HG03565 (cell line): Measurements from ENCODE around the gene TWF2.

Experiments used
- ATAC-seq: cut with Tn5 transposase; IDR thresholded peaks from one replicate; pipeline ENCODE4 v1.9.1; 2021; ENCODE audit warnings: mild to moderate bottlenecking, moderate library complexity; ENCODE audit not compliant: unreplicated experiment

Gene TWF2

DNA sequence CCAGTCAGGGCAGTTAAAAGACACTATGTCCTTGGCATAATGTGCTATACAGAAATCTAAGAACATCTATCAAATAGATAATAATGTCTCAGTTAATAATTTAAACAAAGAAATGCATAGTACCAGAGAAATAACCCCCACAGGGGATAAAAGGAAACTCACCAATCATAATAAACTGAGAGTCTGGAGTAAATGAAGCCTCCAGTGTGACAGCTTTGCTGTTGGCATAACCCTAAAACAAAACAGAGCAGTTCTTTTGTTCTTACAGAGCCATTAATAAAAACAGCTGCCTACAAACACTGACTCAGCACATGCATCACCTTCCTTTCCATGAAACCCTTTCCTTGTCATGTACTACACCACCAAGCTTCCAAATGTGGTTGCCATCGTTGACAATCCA is 20.1 kb upstream of the TWF2 start:
- no peak for ATAC-seq

DNA sequence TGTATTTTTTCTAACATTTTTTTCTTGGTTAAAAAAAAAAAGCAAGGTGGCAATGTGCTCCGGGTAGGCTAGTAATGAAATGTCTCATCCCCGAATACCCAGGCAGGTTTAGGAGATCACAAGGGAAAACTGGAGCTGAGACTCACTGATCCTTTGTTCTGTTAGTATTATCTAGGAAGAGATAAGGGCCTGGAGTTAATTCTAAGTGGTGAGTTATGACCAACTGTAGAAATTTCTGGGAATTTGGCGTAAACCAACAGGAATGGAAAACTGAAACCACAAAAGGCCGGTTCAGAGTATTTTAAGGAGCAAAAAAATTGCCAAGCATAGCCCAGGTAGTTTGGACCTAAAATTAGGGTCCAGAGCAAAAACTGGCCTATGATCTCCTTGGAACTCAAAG is 19.0 kb upstream of the TWF2 start:
- no peak for ATAC-seq

DNA sequence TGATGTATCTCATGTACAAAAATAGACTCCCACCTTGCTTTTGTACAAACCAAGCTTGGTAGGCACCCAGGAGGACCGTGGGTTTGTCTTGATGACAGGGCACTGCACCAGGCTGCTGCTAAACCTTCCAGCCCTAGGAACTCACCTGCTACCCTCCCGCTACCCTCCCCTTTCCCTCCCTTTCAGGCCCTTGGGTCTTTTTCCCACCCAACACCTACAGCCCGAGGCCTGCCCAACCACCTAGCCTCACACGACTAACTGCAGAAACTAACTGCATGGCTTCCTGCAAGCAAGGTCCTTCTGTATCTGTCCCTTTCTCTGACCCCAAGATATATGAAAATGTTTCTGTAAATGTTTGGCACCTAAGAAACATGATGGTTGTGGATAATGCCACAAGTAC is 17.7 kb upstream of the TWF2 start:
- ATAC-seq: no peak

DNA sequence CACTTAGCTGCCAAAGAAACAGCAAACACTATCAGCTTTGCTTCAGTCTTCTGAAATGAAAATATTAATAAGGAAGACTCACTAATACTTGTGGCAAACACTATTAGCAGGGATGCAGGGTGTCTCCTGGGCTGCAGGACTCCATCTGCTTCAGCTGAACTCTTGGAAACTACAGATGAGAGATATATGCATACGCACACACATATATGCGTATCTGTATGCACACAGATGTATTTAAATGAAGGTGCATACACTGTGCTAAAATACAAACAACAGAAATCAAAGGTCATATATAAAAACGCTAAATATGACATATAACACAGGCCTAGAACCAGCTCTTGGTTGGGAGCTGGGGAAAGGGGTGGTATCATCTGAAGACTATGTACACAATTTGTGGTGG is 17.2 kb upstream of the TWF2 start:
- ATAC-seq: no peak

DNA sequence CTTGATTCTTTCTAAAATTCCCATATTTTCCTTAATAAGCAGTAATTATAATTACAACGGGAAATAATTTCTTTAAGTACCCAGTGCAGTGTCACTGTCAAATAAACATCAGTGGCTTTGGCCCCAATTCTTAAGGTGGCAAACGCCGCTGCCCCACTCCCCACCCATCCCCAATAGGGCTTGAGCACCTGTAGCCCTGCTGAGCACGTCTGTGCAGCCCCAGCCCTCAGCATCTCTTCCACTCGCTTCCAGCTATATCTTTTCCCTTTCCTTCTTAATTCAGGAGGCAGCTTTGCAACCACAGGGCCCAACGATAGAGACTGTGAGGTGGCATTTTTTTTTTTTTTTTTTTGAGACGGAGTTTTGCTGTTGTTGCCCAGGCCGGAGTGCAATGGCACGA is 15.7 kb upstream of the TWF2 start:
- no peak for ATAC-seq

DNA sequence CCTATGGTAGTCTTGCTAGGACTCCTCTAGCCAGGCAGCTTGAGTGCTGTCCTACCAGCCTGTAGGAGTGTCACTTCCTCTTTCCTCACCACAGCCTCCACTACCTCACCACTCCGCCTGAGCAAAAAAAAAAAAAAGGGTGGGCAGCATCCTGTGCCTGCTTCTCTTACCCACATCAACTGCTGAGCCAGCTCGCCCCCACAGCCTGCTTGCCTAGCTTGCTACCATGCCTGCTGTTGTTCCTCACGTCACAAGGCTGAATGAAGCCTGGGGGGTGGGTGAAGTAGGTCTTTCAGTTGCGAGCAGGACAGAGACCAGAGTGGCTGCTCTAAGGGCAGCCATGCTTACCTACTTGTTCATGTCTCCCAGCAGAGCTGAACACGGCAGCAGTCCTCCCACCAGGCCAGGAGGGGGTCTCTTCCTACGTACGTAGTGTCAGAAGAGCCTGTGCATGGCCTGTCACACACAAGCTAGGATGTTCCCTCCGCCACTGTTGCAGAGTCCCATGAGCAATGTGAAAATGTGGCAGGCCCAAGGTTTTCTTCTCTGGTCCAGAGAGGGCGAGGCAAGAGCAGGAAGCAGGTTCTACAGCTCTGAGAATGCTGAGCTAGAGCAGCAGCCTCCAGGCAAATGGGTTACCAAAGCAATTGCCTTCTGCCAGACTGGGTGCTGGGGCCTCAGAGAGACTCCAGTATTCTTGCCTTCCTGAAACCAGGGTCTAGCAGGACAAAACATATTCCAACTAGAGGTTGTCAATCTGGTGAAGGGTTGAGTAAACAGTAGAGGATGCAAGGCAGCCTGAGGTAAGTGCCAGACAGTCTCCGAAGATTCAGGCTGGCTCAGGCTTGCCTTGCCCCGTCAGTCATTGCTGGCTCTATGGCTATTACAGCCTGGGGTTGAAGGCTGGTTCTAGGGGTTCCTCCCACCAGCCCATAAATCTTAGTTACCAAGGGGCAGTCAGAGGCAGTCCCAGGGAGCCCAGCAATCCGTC is 14.7 kb upstream of the TWF2 start:
- ATAC-seq: peak; percentile 68

DNA sequence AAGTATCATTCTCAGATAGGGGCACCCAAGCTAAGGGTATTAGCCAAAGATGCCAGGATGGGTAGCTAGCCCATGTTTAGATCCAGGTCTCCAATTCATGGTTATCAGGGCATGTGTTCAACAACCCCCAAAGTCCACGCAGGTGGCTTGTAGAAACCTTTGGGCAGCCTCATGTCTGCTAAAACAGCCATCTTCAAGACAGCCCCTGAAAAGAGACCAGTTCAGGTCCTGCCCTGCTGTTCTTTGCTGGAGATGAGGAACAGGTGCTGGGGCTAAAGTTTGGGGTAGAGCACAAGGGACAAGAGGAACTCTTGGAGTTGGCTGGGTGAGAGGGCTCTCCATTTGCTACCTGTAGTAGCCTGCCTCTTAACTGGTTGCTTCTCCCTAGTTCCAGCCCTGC is 11.2 kb upstream of the TWF2 start:
- no peak for ATAC-seq

DNA sequence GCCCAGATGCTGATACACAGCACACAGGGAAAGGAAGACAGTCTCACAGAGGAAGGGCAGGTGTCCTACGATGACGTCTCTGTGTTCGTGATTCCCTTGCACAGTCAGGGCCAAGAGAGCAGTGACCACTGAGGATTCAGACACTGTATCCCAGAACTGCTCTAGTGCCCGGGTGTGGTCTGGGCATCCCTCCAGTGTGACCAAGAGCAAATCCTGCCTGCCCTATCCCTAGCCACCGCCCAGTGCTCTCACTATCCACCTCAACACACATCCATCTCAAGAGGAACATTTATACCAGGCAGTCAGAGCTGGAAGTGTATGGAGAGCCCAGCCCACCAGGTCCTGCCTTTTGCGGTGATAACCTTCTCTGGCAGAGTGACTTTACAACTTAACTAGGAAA is 10.7 kb upstream of the TWF2 start:
- no peak for ATAC-seq

DNA sequence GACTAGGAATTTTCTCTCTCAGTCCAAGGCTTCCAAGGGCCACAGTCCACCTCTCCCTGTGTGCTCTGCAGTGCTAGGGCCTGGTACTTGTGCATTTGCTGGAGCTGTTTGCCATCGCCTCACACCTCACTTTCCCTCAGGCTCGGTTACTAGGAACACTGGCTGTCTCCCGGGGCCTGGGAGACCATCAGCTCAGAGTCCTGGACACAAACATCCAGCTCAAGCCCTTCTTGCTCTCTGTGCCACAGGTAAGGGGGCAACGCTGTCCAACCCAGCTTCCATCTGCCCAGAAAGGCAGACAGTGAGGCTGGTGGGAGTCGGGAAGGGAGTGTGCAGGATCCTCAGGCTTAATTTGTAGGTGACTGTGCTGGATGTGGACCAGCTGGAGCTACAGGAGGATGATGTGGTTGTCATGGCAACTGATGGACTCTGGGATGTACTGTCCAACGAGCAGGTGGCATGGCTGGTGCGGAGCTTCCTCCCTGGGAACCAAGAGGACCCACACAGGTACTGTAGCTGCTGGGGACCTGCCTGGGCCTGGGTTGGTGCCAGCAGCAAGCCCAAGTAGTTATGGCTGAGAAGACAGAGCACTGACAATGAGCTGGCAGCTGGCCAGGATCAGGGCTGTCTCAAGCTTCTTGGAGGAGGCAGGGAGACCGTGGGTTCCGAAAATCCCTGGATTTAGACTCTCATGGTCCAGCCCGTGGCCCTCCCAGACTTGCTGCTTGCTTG is 10.0 kb upstream of the TWF2 start:
- ATAC-seq: no peak

DNA sequence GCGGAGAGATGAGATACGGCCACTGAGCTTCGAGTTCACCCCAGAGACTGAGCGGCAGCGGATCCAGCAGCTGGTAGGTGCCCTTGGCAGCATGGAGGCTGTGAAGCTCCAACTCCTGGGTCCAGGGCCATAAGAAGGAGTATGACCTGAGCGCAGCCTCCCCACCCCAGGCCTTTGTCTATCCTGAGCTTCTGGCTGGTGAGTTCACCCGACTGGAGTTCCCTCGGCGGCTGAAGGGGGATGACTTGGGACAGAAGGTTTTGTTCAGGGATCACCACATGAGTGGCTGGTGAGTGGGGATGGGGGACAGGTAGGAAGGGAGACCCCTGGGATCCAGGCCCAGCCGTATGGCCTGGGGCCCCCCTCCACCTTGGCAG is 9.2 kb upstream of the TWF2 start:
- ATAC-seq: no peak

DNA sequence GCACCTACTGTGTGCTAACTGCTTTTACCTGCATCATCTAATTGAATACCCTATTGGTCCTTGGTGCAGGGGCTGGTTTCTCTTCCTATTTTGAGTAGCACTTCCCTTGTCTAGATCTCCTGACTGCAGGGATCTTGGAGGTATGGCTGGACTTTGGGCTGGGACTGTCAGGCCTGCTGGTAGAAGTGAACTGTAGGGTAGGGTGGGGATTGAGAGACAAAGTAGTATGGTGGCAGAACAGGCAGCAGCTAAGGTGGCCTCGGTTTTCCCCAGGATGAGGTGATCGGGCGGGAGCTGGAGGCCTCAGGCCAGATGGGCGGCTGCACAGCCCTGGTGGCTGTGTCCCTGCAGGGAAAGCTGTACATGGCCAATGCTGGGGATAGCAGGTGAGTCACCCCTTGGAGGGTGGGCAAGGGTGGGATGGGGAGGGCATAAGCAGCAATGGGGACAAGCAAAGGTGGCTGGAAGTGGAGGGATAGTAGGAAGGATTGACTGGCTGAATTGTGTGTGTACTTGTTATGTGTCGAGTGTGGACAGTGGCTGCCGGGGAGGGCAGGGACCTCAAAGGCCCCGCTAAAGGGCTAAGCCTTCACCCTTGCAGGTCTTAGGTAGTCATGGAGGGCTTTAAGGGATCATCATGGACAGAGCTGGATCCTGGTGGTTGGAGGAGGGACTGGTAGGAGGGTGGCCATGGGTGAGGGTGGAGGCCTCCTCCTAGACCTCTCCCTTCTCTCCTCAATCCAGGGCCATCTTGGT is 8.6 kb upstream of the TWF2 start:
- no peak for ATAC-seq

DNA sequence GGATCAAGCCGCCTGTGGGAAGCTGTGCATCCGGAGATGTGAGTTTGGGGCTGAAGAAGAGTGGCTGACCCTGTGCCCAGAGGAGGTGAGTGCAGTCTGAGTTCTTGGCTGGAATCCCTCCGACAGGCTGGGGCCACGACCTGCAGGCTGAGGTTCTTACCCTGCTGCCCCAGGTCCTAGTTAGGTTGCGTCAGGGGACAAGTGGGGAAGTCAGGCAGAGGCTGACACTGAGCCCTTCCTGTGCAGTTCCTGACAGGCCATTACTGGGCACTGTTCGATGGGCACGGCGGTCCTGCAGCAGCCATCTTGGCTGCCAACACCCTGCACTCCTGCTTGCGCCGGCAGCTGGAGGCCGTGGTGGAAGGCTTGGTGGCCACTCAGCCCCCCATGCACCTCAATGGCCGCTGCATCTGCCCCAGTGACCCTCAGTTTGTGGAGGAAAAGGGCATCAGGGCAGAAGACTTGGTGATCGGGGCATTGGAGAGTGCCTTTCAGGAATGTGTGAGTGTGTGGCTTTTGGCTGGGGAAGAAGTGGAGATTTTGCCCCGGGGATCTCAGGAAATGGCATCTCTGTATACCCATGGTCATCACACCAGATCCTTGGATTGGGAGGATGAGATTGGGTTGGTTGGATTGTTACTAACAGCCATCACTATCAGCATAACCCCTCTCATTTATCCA is 7.9 kb upstream of the TWF2 start:
- no peak for ATAC-seq

DNA sequence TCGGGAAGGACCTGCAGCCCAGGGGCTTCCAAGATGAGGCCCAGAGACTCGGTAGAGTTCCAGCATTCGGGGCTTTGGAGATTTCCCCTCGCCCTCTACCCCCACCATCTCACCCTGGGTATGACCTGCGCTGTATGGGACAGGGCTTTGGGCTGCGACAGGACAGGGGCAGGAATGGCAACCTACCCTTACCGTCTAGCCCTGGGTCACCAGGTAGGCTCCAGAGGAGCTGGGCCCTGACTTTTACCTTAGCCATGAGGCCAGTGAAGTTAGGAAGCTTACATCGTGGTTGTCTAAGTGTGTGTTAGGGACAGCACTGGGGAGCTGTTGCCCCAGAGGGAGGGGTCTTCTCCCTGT is 7.3 kb upstream of the TWF2 start:
- no peak for ATAC-seq

DNA sequence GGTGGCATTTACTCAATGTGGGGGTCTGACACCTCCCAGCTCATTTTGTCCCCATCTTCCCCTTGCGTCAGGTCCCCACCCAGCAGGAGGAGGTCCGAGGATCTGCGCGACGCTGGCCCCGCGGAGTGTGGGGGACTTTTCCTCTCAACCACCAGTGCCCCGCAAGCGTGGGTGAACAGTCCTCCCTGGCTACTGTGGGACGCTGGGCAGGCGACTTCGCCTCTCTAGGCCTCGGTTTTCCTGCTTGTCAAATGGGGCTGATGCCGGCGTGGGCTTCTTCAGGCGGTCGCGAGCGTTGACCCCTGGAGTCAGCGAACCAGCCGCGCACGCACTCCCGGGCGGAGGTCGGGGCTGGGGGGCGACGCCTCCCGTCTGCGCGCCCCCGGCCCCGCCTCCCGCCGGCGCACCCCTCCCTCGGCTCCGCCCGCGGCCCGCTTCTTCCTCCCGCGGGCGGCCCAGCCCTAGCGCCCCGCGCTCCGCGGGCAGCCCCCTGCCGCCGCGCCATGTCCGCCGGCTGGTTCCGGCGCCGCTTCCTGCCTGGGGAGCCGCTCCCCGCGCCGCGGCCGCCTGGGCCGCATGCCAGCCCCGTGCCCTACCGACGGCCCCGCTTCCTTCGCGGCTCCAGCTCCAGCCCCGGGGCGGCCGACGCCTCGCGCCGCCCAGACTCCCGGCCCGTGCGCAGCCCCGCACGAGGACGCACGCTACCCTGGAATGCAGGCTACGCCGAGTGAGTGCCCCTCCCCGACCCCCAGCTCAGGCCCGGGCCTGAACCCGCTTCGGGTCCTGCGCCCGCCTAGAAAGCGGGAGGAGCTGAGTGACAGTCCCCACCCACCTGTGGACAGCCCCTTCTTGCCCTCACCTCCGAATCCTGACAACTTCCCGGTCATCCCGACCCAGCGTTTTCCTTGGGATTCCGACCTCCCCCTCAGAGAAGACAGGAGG is 6.6 kb upstream of the TWF2 start, which contains the start of gene PPM1M:
Gene PPM1M (plus strand): TSS at position 438 of the 942 bp plus-strand sequence. CDS start 66 bp downstream, at position 504.
- no peak for ATAC-seq

DNA sequence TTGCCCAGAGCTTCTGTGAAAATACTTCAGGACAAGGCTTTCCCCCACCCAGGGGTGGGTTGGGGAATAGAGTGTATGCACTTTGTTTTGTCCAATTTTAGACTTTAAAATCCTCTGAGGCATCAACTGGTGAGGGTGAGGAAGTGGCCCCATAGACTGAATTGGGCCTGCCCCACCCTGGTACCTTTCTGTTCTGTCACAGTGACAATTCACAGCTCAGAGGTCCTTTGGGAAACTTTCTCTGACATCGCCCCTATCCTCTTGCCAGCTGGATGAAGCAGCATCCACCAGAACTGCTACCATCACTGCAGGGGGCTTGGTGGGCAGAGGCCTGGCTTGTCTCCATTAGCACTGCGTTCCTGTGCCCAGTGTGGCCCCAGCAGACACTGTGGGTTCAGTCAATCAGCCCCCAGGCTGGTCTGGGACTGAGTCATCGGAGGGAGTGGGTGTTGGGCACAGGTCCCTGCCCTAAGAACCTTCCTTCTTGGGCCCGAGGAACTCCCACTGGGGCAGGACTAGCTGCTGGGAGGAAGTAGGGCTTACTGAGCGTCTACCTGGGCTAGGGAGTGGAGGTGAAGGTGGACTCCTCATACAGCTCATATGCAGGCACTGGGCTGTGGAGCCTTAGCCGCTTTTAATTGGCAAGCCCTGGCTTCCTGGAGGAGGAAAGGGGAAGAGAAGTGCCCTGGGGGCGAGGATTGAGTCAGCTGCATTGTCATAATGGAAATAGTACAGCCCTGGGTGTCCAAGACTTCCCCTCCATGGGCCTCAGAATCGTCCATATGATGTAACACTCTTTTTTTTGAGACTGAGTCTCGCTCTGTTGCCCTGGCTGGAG is 5.1 kb upstream of the TWF2 start:
- ATAC-seq: peak; percentile 33

DNA sequence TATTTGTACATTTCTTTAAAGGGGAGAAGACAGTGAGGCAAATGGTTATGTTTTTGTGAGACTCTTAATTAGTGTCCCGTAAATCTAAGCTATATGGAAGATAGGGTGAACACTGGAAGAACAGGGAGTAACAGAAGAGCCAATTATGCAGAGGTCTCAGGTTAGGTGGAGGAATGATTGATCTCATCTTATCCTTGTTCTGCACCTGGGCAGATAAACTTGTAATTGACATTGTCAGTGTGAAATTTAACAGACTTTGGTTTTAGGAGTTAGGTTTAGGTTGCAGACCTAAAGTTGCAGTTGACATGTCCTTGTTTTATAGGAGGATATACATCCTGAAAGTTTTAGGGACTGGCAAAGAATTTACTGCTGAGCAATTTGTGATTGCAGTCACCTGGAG is 3.1 kb upstream of the TWF2 start:
- ATAC-seq: no peak

DNA sequence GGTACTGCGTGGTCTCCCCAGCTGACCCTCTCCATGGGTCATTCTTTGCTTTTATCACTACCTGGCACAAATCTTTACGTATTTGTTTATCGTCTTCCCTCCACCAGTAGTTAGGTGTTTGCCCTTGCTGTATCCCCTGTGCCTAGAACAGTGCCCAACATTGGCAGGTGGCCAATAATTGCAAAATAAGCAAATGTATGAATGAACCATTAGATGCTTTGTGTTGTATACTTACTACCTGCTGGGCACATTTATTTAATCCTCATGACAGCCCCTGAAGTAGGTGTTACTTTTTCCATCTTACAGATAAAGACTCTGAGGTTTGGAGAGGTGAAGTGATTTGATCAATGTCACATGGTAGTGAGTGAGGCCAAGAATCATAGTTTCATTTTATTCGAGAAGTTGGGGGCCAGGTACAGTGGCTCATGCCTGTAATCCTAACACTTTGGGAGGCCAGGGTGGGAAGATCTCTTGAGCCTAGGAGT is 2.0 kb upstream of the TWF2 start:
- ATAC-seq: no peak

DNA sequence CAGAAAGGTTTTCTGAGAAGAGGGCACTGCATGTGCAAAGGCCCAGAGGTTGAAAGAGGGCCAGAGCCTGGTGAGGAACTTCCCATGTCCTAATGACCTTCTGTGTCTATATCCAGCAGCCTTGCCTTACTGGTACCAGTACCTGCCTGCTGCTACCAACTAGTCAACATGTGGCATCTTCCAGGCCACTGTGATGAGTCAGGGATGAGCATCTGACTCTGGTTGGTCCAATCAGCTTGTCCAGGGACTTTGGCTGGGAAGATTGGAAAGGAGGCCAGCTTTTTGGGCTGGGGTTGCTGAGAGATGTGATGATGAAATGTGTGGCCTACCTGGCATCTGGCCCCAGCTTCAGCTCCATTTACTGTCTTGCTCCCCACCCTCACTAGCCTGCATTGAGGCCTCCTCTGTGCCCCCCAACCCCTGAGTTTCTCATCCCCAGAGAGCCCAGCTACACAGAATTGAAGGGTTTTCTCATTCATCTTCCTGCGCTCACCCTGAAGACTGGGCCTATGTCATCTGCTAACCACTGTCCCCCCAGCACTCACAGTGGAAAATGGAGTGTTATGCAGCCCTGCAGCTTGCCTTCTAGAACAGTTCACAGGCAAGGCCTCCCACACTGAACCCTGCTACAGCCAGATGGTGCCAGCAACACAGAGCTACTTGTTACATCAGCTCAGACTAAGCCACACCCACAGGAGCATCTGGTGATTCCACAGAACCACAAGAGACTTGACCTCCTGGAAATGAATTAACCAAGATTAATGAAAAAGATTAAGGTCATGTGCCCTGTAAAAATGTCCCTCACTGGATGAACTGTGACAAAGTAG is 1.3 kb upstream of the TWF2 start:
- no peak for ATAC-seq
